ENCODE measurements around the gene UNCX. TPM values are rescaled to one million over a fixed set of nuclear protein-coding genes. Genes with fewer than 3 reads are reported as not detected.
A peak's percentile ranks its signal among the peaks of the same experiment; 100 is the strongest.
"Not testable (repeated sequence)": the region's sequence is repeated elsewhere in the genome, so short reads cannot be mapped to it uniquely, and the experiment has no call there.

Gene UNCX
- total RNA-seq, 1 donor from 2014 or later = not detected

GRCh38 chr7:1260244-1260635 lies 27.6 kb downstream of the UNCX start:
- no peaks in the 10 kb centered on the region for H3K4me1 ChIP-seq
- TF ChIP-seq, protein P1, sequence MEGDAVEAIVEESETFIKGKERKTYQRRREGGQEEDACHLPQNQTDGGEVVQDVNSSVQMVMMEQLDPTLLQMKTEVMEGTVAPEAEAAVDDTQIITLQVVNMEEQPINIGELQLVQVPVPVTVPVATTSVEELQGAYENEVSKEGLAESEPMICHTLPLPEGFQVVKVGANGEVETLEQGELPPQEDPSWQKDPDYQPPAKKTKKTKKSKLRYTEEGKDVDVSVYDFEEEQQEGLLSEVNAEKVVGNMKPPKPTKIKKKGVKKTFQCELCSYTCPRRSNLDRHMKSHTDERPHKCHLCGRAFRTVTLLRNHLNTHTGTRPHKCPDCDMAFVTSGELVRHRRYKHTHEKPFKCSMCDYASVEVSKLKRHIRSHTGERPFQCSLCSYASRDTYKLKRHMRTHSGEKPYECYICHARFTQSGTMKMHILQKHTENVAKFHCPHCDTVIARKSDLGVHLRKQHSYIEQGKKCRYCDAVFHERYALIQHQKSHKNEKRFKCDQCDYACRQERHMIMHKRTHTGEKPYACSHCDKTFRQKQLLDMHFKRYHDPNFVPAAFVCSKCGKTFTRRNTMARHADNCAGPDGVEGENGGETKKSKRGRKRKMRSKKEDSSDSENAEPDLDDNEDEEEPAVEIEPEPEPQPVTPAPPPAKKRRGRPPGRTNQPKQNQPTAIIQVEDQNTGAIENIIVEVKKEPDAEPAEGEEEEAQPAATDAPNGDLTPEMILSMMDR (IDR thresholded peaks at IDR 0.05) = no peak
- ATAC-seq (no peak), DNase-seq (peak; percentile 32)
- no peaks in the 10 kb centered on the region for H3K9me3 ChIP-seq
- no peak overlapping the region for H3K4me3 ChIP-seq
- no peak overlapping the region for H3K27ac ChIP-seq
- H3K36me3 ChIP-seq = no peaks in the 10 kb centered on the region
- intact Hi-C loops (cut with DNase I) = no loop called here
- H3K27me3 ChIP-seq (ENCODE audit: low read depth) = peaks cover 76% of the 10 kb centered on the region

DNA sequence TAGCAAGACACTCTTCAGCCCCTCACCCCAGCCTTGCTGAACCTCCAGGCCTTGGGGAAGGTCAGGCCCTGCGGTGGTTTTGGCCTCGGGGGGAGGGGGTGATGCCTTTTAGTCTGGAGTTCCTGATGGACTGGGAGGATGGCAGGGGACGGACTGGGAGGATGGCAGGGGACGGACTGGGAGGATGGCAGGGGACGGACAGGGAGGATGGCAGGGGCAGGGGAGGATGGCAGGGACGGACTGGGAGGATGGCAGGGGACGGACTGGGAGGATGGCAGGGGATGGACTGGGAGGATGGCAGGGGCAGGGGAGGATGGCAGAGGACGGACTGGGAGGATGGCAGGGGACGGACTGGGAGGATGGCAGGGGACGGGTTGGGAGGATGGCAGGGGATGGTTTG lies 28.4 kb downstream of the UNCX start:
- peaks cover 68% of the 10 kb centered on the region for H3K27me3 ChIP-seq (ENCODE audit: low read depth)

DNA sequence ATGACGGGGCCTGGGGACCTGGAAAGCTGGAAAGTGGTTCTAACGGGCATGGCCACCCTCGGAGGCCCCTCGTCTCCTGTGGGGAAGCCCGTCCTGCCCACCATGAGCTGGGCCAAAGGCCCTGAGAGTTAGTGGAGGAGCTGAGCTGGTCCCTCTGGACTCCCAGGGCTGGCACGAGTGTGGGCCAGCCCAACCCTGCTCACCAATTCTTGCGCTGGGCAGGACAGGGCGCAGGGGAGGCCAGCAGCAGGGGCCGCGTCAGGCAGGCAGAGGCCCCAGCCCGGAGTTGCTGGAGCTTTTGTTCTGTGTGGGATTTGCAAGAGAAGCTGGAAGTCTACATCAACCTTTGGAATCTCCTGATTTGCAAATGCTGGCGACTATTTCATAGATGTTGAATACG lies 29.8 kb downstream of the UNCX start:
- intact Hi-C loops (cut with DNase I) = no loop called here
- TF ChIP-seq, protein P1 (IDR thresholded peaks at IDR 0.05) = no peak
- H3K4me3 ChIP-seq = no peak overlapping the region
- peak; percentile 30 for DNase-seq
- peaks cover 62% of the 10 kb centered on the region for H3K27me3 ChIP-seq (ENCODE audit: low read depth)
- H3K9me3 ChIP-seq = no peaks in the 10 kb centered on the region
- no peaks in the 10 kb centered on the region for H3K36me3 ChIP-seq
- ATAC-seq = no peak
- H3K27ac ChIP-seq = no peak overlapping the region
- no peaks in the 10 kb centered on the region for H3K4me1 ChIP-seq

More for the DNA sequence above, 28.4 kb downstream of the UNCX start:
- ATAC-seq; H3K4me3 ChIP-seq; H3K27ac ChIP-seq; H3K36me3 ChIP-seq; H3K4me1 ChIP-seq; intact Hi-C loops (cut with DNase I); H3K9me3 ChIP-seq: not testable (repeated sequence)
- peak; percentile 6 for DNase-seq

DNA sequence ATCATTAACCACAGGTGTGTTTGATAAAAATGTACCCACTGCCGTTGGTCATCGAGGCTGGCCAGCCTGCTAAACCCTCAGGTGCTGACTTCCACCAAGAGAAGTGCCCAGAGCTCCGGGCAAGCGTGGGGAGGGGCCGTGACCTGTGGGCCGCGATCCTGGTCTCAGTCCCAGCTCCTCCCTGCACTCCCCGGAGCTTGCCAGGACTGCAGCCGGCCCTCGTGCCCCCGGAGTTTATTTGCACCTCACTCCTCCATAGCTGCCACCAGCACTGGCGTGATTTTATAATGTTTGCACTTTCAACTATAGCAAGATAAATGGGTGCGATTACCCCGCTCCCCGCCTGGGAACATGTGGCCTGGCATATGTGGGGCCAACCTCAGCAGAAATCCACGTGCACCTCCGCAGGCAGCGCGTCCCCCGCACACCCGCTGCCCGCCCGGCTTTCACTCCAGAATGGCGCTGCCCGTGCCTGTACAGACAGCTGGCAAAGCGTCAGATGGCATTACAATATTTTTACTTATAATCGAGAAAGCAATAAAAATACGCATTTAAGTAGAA lies 30.8 kb downstream of the UNCX start:
- TF ChIP-seq, protein P1 (IDR thresholded peaks at IDR 0.05) = no peak
- no peak overlapping the region for H3K4me3 ChIP-seq
- H3K4me1 ChIP-seq = no peaks in the 10 kb centered on the region
- intact Hi-C loops (cut with DNase I) = no loop called here
- DNase-seq (peak; percentile 38), ATAC-seq (no peak)
- no peak overlapping the region for H3K27ac ChIP-seq
- H3K9me3 ChIP-seq = no peaks in the 10 kb centered on the region
- peaks cover 58% of the 10 kb centered on the region for H3K27me3 ChIP-seq (ENCODE audit: low read depth)
- no peaks in the 10 kb centered on the region for H3K36me3 ChIP-seq

- no peak for ATAC-seq
- no peaks in the 10 kb centered on the region for H3K4me1 ChIP-seq
- TF ChIP-seq, protein P1 (IDR thresholded peaks at IDR 0.05) = no peak
- no peaks in the 10 kb centered on the region for H3K9me3 ChIP-seq
- H3K27me3 ChIP-seq (ENCODE audit: low read depth) = peaks cover 62% of the 10 kb centered on the region
- intact Hi-C loops (cut with DNase I) = no loop called here
- H3K36me3 ChIP-seq = no peaks in the 10 kb centered on the region
- no peak overlapping the region for H3K27ac ChIP-seq
- DNase-seq = peak; percentile 27
- no peak overlapping the region for H3K4me3 ChIP-seq
Observed at GRCh38 chr7:1264345-1265280, 31.9 kb downstream of the UNCX start.
